T-helper 22 cell (primary cell): ENCODE data around the gene FUNDC2.
A peak's percentile ranks its signal among the peaks of the same experiment; 100 is the strongest.

Experiments used
- DNase-seq: peaks from one replicate; pipeline ENCODE4 v3.0.0-alpha.2; 2020; ENCODE audit warnings: low read depth

The FUNDC2 gene

GRCh38 chrX:155023907-155024833 is 2.5 kb upstream of the FUNDC2 start:
- no peak for DNase-seq

- DNase-seq: no peak
Observed at GRCh38 chrX:155026420-155026726, 271 bp upstream of the FUNDC2 start.

- DNase-seq: no peak
Observed at GRCh38 chrX:155027509-155028066, 944 bp downstream of the FUNDC2 start.

GRCh38 chrX:155028129-155028528 is 1.5 kb downstream of the FUNDC2 start:
- DNase-seq: no peak

- no peak for DNase-seq
Observed at GRCh38 chrX:155028877-155029291, 2.2 kb downstream of the FUNDC2 start.

- no peak for DNase-seq
Observed at GRCh38 chrX:155031657-155032056, 5.0 kb downstream of the FUNDC2 start.

- DNase-seq: no peak
Observed at GRCh38 chrX:155035688-155036087, 9.0 kb downstream of the FUNDC2 start.

GRCh38 chrX:155046129-155046810 is 19.6 kb downstream of the FUNDC2 start:
- DNase-seq: no peak

- no peak for DNase-seq
Observed at GRCh38 chrX:155046811-155047528, 20.3 kb downstream of the FUNDC2 start.

- no peak for DNase-seq
Observed at GRCh38 chrX:155048977-155049619, 22.5 kb downstream of the FUNDC2 start.

- DNase-seq: no peak
Observed at GRCh38 chrX:155052738-155053498, 26.3 kb downstream of the FUNDC2 start.

GRCh38 chrX:155053656-155054055 is 27.0 kb downstream of the FUNDC2 start:
- no peak for DNase-seq

- DNase-seq: no peak
Observed at GRCh38 chrX:155054255-155054654, 27.6 kb downstream of the FUNDC2 start.

GRCh38 chrX:155055494-155055893 is 28.9 kb downstream of the FUNDC2 start:
- DNase-seq: no peak

- DNase-seq: no peak
Observed at GRCh38 chrX:155056471-155056870, 29.8 kb downstream of the FUNDC2 start.

GRCh38 chrX:155056877-155057792 is 30.5 kb downstream of the FUNDC2 start:
- DNase-seq: peak; percentile 18

- no peak for DNase-seq
Observed at GRCh38 chrX:155061760-155062159, 35.1 kb downstream of the FUNDC2 start.

GRCh38 chrX:155065035-155065734 is 38.5 kb downstream of the FUNDC2 start:
- DNase-seq: no peak

GRCh38 chrX:155068165-155068564 is 41.5 kb downstream of the FUNDC2 start:
- DNase-seq: no peak
